Measurements from ENCODE around the gene PLA1A. TPM values are rescaled to one million over a fixed set of nuclear protein-coding genes. Genes with fewer than 3 reads are reported as not detected.
"Not testable (repeated sequence)": the region's sequence is repeated elsewhere in the genome, so short reads cannot be mapped to it uniquely, and the experiment has no call there.

PLA1A gene
- total RNA-seq, 1 donor from 2014 or later: not detected

DNA sequence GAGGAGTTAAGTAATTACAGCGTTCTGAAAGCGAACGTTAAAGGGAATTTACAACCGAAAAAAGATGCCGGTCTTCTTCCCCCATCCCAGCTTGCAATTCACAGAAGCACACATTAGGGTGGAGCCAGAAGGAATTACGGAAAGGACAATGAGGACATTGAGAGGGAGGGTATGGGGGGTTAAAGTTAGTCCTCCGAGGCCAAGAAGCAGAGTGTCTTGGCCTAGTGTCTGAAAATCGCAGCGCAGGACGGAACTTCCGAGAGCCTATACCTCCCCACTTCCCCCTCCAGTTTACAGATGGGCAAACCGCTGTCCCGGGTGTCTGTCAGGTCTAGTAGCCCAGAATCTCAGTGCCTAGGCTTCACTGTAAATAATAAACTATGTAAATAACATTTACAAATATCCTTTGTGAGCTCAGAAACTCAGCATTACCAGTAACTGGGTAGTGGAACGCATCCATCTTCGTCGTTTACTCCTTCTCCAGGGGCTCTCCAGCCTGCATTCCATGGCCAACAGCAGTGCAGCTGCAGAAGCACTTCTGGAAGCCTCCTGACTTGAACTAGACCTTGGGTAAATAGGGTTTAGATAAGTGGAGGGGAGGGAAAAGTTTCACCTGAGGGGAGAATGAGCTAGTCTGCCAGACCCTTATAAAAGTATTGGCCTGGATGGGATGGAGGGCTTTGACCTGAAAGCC lies 17.5 kb upstream of the PLA1A start:
- no peak for DNase-seq

DNA sequence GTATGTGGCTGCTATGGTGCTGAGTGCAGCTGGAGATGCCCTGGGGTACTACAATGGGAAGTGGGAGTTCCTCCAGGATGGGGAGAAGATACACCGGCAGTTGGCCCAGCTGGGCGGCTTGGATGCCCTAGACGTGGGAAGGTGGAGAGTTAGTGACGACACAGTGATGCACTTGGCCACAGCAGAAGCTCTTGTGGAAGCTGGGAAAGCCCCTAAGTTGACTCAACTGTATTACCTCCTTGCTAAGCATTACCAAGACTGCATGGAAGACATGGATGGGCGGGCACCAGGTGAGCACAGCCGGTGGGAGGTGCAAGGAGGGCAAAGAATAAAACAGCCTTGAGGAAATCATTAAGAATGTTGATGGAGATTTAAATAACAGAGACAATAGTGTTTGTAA lies 15.5 kb upstream of the PLA1A start:
- DNase-seq: no peak

DNA sequence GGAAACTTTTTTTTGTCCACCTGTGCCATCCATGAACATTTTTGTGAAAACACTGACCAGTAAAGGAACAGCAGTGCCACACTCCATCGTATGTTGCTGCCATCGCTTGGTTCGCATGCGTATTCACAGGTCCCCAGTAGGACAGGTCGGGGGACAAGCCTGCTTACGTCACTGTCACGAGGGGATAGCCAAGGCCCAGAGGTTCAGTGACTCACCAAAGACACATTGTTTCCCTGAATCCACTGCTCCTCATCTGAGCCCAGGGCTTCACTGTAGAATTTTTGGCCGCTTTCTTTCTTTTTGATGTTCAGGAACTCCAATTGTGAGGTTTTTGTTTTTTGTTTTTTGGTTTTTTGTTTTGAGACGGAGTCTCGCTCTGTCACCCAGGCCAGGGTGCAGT lies 12.5 kb upstream of the PLA1A start:
- DNase-seq: no peak

DNA sequence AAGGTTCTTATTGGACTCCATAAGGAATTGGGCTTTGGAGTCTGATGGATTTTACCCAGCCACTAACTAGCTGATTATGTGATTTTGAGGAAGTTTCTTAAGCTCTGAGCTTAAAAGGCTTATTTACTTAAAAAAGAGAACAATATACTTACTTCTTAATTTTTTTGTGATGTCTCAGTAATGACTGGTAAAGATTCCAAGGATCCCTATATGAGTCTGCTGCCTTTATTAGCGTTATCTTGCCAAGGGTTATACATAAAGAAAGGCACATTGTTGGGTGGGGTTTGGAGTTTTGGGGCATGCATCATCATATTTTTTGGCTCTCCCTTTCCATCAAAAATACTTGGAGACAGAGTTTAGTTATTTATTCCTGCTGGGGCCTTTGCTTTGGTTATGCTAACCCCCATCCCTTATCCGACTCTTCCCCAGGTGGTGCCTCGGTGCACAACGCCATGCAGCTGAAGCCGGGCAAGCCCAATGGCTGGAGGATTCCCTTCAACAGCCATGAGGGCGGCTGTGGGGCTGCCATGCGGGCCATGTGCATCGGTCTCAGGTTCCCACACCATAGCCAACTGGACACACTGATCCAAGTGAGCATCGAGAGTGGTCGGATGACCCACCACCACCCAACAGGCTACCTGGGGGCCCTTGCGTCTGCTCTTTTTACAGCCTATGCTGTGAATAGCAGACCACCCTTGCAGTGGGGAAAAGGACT lies 11.7 kb upstream of the PLA1A start:
- no peak for DNase-seq

DNA sequence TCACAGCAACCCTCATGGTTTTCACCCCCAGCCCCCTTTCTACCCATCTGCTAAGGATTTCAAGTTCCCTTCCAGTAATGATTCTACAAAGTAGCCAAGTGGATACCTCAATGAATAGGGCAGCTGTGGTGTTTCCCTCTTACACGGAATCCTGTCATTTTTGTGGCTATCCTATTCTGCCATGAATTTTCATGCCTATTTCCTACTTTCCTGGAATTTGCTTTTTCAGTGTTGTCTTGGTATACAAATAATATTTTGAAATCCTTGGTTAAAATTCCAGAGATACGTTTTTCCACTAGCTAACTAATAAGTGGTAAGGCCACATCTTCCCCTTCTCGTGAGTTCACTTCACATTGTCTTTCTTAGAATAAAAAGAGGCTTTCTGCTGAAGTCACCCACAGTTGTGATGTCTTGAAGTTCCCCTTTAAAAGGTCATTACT lies 10.9 kb upstream of the PLA1A start:
- DNase-seq: no peak

DNA sequence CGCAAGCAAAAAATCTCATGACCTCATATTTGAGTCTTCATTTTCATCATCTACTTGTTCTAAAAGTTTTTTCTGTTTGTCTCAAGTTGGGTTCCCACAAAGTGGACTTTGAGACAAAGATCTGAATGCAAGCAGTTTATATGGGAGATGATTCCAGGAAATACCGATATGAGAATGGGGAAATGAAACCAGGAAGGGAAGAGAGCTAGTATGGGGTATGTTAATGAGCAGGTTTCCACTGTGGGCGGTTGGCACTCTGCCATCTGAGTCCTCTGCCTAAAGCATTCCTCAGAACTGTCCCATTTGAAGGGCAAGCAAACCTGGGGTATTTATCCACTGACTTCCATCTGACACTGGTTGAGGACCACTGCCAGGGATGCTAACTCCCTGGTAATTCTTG lies 9.6 kb upstream of the PLA1A start:
- DNase-seq: no peak

DNA sequence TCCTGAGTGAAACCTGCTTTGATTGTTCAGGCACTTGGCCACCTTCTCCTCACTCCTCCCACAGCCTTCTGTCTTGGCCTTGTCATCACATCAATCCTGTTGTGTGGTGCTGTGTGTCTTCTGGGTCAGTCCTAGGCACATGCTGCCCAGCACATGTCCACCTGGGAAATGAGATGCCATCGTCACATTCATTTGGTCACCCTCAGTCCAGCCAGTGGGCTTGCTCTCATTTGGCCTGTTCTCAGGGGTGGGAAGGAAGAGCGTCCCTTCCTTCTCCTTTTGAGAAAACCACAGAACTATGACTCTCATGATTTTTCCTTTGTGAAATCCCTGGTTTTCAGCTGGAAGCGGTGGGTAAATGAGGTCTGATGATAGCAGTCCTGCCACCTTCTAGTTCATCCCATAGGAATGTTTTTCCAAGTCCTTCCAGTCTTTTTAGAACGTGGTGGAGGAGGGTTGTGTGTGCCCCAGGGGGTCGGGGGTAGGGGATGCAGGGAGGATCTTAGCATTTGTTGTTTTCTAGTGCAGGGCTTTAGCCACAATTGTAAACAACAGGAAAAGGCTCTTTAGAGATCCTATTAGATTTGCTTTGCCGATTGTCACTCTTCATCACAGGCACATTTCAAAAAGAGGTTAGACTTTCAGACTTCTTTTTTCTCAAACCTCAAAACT lies 8.4 kb upstream of the PLA1A start:
- no peak for DNase-seq

DNA sequence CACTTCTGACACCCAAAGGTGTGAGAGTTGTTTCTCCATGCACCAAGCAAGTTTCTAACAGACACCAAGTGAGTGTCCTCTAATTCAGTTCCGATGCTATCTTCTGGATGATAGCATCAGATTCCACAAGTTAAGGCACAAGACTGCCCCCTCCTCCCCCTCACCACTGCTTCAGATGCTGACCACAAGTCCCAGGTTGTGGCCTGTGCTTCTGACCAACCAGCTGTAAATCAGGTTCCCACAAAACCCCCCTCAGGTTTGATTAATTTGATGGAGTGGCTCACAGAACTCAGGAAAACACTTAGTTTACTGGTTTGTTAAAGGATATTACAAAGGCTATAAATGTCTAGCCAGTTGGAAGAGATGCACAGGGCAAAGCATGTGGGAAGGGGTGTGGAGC lies 7.0 kb upstream of the PLA1A start:
- DNase-seq: no peak

DNA sequence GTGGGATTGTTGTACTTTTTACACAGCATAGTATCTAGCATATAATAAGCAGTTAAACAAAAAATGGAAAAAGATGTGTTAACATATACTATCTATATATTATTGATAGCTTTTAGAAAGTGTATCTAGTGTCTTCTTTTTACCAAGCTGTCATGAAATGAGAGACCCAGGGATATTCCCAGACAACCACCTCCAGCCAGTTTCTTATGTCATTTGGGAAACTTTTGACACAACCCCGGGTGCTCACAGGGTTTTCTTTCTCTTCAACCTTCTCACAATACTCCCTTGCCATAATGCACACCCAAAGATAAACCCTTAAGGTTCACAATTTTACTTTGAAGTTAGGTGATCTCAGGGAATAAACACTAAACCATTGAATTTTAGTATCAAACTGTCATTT lies 4.8 kb upstream of the PLA1A start:
- DNase-seq: no peak

DNA sequence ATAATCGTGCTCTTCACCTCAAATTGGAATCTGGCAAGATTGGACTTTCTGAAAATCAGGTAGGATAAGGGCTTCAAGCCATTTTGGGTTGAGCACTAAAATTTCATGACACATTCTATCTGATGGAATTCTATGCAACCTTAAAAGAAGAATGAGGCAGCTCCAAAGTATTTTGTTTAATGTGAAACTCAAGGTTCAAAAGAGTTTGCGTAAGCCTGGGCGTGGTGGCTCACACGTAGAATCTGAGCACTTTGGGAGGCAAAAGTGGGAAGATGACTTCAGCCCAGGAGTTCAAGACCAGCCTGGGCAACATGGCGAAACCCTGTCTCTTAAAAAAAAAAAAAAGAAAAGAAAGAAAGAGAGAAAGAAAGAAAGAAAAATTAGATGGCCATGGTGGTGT lies 3.6 kb upstream of the PLA1A start:
- no peak for DNase-seq

DNA sequence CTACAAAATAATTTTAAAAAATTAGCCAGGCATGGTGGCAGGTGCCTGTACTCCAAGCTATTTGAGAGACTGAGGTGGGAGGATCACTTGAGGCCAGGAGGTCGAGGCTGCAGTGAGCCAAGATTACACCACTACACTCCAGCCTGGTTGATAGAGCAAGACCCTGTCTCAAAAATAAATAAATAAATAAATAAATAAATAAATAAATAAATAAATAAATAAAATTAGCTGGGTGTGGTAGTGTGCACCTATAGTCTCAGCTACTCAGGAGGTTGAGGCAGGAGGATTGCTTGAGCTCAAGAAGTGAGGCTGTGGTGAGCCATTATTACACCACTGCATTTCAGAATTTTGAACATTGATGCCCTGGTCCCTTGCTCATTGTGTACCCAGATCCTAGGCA lies 2.8 kb upstream of the PLA1A start:
- not testable (repeated sequence) for DNase-seq

DNA sequence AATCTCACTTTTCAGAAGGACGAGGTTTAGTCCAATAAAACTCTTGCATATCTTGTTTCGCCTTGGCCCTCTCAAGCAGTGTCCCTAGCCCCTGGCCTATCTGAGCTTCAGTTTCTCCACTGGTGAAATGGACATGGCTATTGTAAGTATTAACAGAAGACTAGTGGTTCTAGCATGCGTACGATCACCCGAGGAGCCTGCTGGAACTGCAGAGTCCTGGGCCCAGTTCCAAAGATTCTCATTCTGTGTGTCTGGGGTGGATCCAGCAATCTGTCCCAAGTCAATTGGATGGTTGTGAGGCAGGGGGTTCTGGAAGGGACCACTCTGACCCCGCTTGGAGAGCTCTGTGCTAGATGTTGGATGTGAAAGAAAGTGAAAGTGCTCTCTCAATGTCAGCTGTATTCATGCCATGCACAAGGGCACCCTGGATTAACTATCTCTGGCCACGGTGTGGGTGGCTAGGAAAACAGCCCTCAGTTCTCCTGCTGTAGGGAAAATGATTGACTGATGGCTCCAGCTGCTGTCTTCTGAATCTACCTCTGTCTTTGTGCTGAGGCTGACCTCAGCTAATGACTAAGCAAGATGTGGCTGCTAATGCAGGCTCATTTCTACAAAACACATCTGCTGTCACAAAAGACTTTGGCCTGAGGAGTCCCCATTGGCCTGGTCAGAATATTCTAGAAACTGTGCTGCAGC lies 1.9 kb upstream of the PLA1A start:
- DNase-seq: no peak

DNA sequence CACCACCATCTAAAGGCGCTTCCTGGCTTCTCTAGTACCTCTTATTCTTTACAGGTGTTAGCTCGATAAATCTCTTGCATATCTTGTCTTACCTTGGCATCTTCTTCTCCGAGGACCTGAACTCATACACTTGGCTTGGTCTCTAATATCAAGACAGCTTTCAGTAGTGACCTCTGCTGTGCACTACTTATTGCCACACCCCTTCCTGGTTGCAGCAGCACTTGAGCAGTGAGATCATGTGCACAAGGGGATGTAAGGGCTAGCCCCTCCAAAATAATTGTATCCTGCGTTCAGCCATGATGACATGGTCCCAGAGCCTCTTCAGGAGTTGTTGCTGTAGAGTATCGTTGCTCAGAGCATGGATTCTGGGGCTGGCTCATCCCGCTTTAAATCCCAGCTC lies 1.3 kb upstream of the PLA1A start:
- no peak for DNase-seq

DNA sequence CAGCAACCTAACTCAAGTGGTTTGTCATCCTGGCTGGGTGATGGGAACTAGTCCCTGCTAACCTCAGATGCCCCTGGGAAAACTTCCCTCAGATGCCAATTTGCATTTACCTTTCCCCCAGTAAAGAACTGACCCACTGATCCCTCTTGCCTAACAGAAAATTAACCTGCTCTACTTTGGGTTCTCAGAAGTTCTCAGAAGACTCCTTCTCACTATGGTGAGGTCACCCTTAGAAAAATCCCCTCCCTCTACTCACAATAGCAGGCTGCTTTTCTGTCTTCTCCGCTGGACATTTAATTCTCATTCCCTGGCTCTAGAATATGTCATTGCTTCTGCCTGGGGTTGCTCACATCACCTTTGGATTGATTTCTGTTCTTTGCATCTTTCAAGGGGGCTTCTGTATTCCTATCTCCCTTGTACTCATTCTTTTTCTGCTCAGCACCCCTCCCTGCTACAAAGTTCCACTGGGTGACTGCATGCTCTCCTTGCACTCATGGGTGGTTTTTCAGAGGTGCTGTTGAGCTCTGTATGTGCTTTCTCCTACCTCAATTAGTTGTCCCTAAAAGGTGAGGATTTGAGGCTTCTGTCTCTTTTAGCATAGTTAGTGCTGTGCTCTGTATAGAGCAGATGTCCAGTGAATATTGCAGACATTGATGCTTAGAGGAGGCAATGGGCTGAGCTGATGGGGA lies 869 bp downstream of the PLA1A start:
- no peak for DNase-seq

DNA sequence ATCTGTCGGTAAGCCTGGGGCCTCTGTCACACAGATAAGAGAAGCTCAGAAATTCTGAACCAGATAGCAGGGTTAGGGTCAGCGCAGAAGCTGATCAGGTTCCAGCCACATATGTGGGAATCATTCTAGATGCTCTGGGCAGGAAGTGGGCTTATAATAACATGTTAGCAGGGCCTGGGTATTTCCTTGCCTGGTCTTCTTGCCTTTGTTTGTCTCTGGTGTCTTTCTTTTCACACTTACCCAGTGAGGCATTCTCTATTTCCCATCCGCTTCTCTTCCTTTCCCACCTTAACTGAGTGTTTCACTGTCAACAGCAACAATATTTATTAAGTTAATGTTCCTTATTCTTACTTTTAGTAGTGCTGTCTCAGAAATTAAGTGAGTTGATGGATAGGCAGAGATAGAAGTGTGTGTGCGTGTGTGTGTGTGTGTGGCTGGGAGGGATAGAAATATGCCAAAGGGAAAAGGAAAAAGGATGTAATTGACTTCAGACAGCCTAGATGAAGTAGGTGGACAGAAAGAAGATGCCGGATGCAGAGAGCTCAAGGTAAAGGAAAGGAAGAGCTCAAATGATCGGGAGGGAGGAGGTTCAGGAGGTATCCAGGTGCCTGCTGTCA lies 2.0 kb downstream of the PLA1A start:
- no peak for DNase-seq

DNA sequence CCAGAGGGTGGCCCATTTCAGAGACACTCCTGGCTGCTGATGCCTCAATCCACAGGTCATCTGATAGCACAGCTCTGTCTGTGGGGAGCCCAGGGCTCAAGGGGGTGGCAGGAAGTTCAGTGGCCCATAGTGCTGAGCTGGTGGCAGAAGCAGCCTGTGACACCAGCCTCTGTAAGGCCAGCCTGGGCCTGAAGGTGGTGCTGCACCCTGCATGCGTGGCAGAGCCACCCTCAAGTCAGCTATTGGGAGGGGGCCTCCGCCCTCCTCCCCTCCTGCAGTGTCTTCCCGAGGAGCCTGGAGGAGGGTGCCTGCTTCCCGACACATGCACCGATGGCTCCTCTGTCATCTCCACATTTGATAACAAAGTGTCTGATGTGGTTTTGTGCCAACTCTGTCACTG lies 3.0 kb downstream of the PLA1A start:
- no peak for DNase-seq

DNA sequence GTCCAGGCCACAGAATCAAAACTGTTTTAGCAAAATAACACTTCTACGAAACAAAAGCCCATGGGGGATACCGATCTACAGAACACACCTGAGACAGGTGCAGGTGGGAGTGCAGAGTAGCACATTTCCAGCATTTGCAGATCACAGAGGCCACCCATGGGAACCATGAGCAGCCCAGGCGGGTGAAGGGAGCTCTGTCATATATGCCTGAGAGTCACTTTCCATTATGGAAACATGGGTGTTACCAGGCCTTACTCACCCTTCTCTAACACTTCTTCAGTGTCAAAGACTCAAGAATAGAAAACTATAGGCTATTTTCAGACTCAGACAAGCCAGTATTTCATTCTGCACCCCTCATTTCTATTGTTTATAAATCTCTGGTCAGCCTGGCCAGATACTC lies 3.5 kb downstream of the PLA1A start:
- no peak for DNase-seq

DNA sequence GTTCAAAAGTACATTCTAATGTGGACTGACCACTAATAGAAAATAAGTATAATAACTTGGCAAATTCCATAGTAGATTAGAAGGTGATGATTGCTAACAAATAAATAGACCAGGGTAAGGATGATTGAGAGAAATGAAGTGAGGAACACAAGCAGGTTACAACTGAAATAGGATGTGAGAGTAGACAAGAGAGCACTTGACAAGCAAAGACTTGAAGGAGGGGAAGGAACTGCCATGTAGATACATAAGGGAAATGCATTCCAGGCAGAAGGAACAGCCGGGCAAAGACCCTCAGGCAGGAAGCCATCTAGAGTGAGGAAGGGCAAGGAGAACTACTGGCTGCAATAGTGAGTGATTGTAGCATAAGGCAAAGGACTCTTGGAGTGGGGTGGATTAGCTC lies 5.0 kb downstream of the PLA1A start:
- no peak for DNase-seq

DNA sequence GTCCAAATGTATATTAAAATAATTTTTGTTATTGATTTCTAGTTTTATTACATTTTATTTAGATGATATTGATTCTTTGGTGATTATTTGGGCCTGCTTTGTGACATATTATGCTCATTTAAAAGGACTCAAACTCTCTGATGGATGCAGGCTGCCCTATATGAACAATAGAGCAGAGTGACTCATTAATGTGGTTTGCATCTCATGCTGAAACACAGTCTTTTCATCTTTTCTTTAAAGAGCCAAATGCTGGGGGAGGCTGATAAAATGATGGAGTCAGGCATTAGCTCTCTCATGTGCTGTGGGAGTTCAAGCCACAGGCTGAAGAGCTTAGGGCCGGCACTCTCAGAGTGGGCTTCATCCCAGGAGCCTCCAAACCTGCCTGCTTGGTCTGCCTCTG lies 7.2 kb downstream of the PLA1A start:
- no peak for DNase-seq

DNA sequence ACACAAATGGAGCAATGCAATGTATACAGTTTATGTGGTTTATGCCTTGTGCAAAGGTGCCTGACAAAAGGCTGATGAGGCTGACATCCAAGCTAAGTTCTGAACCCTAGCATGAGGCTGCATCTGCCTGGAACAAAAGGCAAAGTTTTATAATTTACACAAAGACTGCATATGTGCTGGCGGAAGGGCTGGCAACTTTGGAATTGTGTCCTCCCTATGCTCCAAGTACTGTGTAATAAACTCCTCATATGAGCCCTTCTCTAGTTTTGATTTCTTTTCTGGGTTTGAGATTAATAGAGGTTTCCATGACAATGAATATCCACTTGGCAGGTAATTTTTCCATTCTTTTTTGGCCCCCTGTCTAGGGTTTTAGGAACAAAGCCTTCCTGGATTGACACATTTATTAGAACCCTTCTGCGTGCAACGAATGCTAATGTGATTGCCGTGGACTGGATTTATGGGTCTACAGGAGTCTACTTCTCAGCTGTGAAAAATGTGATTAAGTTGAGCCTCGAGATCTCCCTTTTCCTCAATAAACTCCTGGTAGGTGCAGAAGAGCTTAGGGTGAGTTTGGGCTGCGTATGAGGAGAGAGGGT lies 10.8 kb downstream of the PLA1A start:
- DNase-seq: no peak

DNA sequence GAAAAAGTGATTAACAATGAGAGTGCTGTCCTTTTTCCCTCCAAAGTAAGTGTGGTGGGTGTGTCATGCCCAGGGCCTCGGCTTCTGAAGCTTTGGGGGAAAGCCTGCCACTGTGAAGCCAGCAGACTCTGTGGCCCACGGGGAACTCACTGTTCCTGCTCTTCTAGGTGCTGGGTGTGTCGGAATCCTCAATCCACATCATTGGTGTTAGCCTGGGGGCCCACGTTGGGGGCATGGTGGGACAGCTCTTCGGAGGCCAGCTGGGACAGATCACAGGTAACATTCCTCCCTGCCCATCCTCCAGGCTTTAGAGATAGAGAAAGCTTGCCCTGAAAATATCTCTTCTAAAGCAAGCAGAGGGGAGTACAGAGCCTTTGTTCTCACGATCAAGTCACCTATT lies 11.6 kb downstream of the PLA1A start:
- DNase-seq: no peak

DNA sequence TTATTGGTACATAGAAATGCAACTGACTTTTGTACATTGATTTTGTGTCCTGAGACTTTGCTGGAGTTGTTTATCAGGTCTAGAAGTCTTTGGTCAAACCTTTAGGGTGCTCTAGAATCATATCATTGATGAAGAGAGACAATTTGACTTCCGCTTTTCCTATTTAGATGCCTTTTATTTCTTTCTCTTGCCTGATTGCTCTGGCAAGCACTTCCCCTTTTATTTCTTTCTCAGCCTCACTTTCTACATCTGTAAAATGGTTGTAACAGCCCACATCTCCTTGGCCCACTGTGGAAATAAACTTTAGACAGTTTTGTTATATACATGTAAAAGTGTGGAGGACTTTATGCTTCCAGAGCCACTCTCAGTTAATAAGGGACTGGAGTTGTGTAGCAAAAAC lies 14.0 kb downstream of the PLA1A start:
- DNase-seq: no peak
